DMS 273 (cell line): ENCODE measurements around the gene GJB5.

ENCODE experiments used
- DNase-seq: peaks from one replicate; lab custom pipeline; 2025; ENCODE audit not compliant: unreplicated experiment; lab: John Stamatoyannopoulos, UW

GJB5 gene

DNA sequence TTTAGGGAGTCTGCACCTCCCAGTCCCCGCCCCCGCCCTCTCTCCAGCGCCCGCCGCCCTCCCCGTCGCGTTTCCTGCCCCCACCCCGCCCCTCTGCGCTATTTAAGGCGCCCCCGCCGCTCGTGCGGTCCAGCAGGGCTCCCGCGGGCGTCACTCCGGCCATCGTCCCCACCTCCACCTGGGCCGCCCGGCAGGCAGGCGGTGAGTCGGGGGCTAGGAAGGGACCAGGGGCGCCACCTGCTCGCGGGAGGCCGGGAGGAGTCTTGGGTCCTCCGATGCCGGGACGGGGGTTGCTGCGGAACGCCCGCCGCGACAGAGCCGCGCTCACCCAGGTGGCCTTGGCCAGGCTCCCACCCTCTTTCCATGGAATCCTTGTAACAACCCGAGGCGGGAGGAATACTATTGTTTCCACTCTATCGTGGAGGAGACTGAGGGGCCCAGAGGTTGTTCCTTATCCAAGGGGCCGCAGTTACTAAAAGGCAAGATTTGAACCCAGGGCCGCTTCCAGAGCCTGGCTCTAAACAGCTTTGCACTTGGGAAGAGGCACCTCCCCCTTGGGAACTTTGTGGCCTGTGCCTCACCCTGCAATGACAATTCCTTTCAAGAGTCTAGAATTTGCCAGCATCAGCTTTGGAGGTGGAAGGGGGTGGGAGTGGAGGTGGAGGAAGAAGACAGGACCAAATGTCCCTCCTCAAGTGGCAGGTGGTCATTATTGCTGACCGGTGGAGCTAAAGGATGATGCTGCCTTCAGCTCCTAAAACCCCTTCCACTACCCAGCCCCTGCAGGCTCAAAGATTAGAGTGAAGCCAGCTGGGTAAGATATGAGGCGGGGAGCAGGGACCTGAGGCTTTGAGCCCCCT is 38.3 kb downstream of the GJB5 start, which contains the start of gene GJA4:
Gene GJA4, plus strand, starts transcription at position 132 of the 860 bp plus-strand sequence. CDS start 1,215 bp downstream, outside the sequence.
- no peak for DNase-seq

- DNase-seq, result no peak
These were observed 39.3 kb downstream of the GJB5 start for GRCh38 chr1:34794001-34794789.

DNA sequence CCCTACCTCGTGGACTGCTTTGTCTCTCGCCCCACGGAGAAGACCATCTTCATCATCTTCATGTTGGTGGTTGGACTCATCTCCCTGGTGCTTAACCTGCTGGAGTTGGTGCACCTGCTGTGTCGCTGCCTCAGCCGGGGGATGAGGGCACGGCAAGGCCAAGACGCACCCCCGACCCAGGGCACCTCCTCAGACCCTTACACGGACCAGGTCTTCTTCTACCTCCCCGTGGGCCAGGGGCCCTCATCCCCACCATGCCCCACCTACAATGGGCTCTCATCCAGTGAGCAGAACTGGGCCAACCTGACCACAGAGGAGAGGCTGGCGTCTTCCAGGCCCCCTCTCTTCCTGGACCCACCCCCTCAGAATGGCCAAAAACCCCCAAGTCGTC is 39.9 kb downstream of the GJB5 start:
- DNase-seq, result no peak

DNA sequence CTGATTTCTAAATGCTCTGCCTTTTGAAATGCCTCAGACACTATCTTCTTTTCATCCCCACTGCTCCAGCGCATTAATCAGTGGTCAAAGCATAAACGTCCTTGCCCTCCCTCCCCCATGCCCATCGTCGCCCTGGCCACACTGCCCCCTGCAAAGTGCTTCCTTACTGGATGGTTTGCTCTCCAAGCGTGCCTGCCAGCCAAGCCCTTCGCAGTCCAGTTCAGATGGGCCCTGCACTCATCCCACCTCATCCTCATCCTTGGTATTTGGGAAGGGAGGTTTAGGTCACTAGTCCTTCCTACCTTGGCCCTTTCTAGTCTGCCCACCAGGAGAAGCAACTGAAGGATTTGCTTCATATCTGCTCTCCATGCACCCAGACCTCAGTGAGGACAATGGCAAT is 41.1 kb downstream of the GJB5 start:
- no peak for DNase-seq

DNA sequence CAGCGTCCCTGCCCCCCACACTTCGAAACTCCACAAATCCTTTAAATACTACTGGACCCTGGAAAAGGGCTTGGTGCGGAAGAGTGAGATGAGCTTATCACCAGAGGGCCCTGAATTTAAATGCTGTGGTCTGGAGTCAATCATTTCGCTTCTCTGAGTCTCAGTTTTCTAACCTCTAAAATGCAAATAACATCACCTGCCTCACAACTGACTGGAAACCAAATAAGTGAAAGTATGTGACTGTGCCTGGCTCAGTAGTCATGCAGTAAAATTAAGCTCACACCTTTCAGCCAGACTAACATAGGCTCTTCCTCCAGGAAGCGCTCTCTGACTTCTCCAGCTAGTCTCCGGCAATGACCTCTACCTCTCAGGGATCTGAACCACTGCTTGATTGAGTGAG is 42.1 kb downstream of the GJB5 start:
- DNase-seq, result no peak

- DNase-seq, result no peak
These were observed 45.4 kb downstream of the GJB5 start for GRCh38 chr1:34800214-34800613.

GRCh38 chr1:34803770-34804169 is 48.9 kb downstream of the GJB5 start:
- DNase-seq, result no peak

- DNase-seq, result no peak
These were observed 51.5 kb downstream of the GJB5 start for GRCh38 chr1:34806396-34806795.
